HEK293T (cell line): ENCODE measurements around the gene TMEM167B.

Experiments used
- ARNT ChIP-seq: fragments of 450-650 bp; IDR thresholded peaks from 2 replicates; pipeline ENCODE4 v1.6.1; 2017; ENCODE audit warnings: mild to moderate bottlenecking
- BHLHE40 ChIP-seq: fragments of 450-650 bp; IDR thresholded peaks from 2 replicates; pipeline ENCODE4 v1.6.1; 2016; ENCODE audit warnings: mild to moderate bottlenecking, moderate library complexity, borderline replicate concordance
- ELF4 ChIP-seq: fragments of 450-650 bp; IDR thresholded peaks from 2 replicates; pipeline ENCODE4 v1.6.1; 2017; ENCODE audit warnings: antibody characterized with exemption
- FOXK2 ChIP-seq: fragments of 450-650 bp; IDR thresholded peaks from 2 replicates; pipeline ENCODE4 v1.6.1; 2016; ENCODE audit warnings: mild to moderate bottlenecking
- FOXM1 ChIP-seq: fragments of 450-650 bp; IDR thresholded peaks from 2 replicates; pipeline ENCODE4 v1.6.1; 2017; ENCODE audit warnings: mild to moderate bottlenecking, borderline replicate concordance
- HDGF ChIP-seq: fragments of 450-650 bp; IDR thresholded peaks from 2 replicates; pipeline ENCODE4 v1.6.1; 2017; ENCODE audit warnings: antibody characterized with exemption, borderline replicate concordance
- NFRKB ChIP-seq: fragments of 450-650 bp; IDR thresholded peaks from 2 replicates; pipeline ENCODE4 v1.6.1; 2016; ENCODE audit warnings: mild to moderate bottlenecking, moderate library complexity
- SP1 ChIP-seq: fragments of 450-650 bp; IDR thresholded peaks from 2 replicates; pipeline ENCODE4 v1.6.1; 2017
- SUZ12 ChIP-seq: fragments of 450-650 bp; IDR thresholded peaks from 2 replicates; pipeline ENCODE4 v1.6.1; 2016; ENCODE audit warnings: mild to moderate bottlenecking
- TARDBP ChIP-seq: fragments of 450-650 bp; IDR thresholded peaks from 2 replicates; pipeline ENCODE4 v1.6.1; 2016

- TF ChIP-seq NFRKB (no peak), FOXK2 (no peak), FOXM1 (no peak), BHLHE40 (no peak), SUZ12 (no peak), ARNT (no peak), ELF4 (no peak), SP1 (no peak), HDGF (no peak), TARDBP (no peak)
Observed at GRCh38 chr1:109118089-109118488, 27.5 kb downstream of the TMEM167B start.
